GM21528 (cell line): ENCODE results near the gene PTBP3.
A peak's percentile ranks its signal among the peaks of the same experiment; 100 is the strongest.

Source experiments
- ATAC-seq: cut with Tn5 transposase; IDR thresholded peaks from one replicate; pipeline ENCODE4 v1.9.1; 2021; ENCODE audit warnings: mild to moderate bottlenecking, moderate library complexity; ENCODE audit not compliant: unreplicated experiment, low FRiP score

The PTBP3 gene

GRCh38 chr9:112361601-112362000, 28.2 kb upstream of the PTBP3 start:
- no peak for ATAC-seq

GRCh38 chr9:112360047-112360804, 26.8 kb upstream of the PTBP3 start:
- ATAC-seq, result no peak

- ATAC-seq, result no peak
These were observed 22.0 kb upstream of the PTBP3 start for GRCh38 chr9:112355427-112355897.

GRCh38 chr9:112354081-112354743, 20.8 kb upstream of the PTBP3 start:
- ATAC-seq, result no peak

GRCh38 chr9:112352209-112352608, 18.8 kb upstream of the PTBP3 start:
- ATAC-seq, result no peak

- ATAC-seq, result no peak
These were observed 17.8 kb upstream of the PTBP3 start for GRCh38 chr9:112351184-112351583.

GRCh38 chr9:112349008-112349333, 15.6 kb upstream of the PTBP3 start:
- no peak for ATAC-seq

GRCh38 chr9:112348257-112349007, 15.0 kb upstream of the PTBP3 start:
- no peak for ATAC-seq

GRCh38 chr9:112341730-112342129, 8.3 kb upstream of the PTBP3 start:
- no peak for ATAC-seq

- ATAC-seq, result no peak
These were observed 6.5 kb upstream of the PTBP3 start for GRCh38 chr9:112339886-112340285.

- ATAC-seq, result no peak
These were observed 5.1 kb upstream of the PTBP3 start for GRCh38 chr9:112338561-112338960.

- ATAC-seq, result no peak
These were observed 4.1 kb upstream of the PTBP3 start for GRCh38 chr9:112337547-112337946.

GRCh38 chr9:112334432-112334841, 1.0 kb upstream of the PTBP3 start:
- ATAC-seq, result no peak

- ATAC-seq, result peak; percentile 78
These were observed 416 bp upstream of the PTBP3 start for GRCh38 chr9:112333639-112334431.

- no peak for ATAC-seq
These were observed 794 bp downstream of the PTBP3 start for GRCh38 chr9:112332674-112332976.

- ATAC-seq, result no peak
These were observed 1.2 kb downstream of the PTBP3 start for GRCh38 chr9:112332214-112332613.

GRCh38 chr9:112331674-112331952, 1.8 kb downstream of the PTBP3 start:
- no peak for ATAC-seq

GRCh38 chr9:112328545-112328944, 4.9 kb downstream of the PTBP3 start:
- ATAC-seq, result no peak

- ATAC-seq, result no peak
These were observed 5.5 kb downstream of the PTBP3 start for GRCh38 chr9:112327718-112328450.

- no peak for ATAC-seq
These were observed 7.2 kb downstream of the PTBP3 start for GRCh38 chr9:112326194-112326593.
